HG03521 (cell line): ENCODE results near the gene SLC39A11.
"Not testable (repeated sequence)": the region's sequence is repeated elsewhere in the genome, so short reads cannot be mapped to it uniquely, and the experiment has no call there.

ENCODE experiments used
- ATAC-seq: cut with Tn5 transposase; IDR thresholded peaks from one replicate; pipeline ENCODE4 v1.9.1; 2021; ENCODE audit warnings: mild to moderate bottlenecking, moderate library complexity; ENCODE audit not compliant: unreplicated experiment

SLC39A11 gene

DNA sequence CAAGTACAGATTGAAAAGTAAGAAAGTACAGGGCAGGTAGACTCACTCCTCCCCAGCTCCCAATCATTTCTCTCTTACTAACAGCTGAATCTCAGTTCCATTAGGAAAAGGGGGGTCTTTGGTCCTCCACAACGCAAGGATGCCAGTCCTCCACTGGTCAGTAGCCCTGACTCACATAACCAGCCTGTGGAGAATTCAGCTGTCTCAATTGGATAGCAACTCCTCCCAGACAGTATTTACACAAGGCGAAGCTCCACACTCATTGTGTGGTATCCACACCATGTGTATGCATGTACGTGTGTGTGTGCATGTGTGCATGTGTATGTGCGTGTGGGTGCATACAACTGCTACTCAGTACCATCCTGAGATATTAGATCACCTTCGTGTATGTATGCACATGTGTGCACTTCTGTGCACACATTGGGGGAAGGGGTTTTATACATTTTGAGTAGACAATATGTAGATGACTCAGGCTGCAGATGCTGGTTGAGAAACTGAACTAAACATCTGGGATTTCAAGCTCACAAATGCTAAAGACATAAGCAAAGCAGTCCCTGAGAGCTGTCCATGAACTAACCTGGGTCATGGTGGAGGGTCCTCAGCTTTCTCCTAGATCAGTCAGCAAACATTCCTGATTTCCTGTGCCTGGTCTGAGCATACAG is 240.1 kb downstream of the SLC39A11 start:
- ATAC-seq, result no peak

GRCh38 chr17:72850410-72851118 is 241.9 kb downstream of the SLC39A11 start:
- no peak for ATAC-seq

DNA sequence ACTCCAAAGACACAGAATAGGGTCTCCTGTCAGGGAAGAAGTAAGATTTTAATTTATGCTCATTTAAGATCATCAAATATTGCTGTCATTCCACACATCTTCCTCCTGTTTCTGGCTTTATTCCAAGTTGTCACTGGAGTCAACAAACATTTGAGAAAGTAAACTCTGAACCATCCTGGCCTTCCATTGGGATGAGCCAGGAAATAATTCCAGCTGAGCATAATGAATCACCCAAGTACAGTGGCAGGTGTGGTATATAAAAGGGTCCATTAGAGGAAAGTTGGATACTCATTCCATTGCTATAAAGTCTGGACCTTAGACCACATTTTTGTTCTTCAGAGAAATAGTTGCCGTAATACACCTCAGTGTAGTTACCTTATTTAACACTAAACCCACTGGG is 246.1 kb downstream of the SLC39A11 start:
- ATAC-seq, result no peak

- no peak for ATAC-seq
Observed at GRCh38 chr17:72843591-72843990, 248.9 kb downstream of the SLC39A11 start.

DNA sequence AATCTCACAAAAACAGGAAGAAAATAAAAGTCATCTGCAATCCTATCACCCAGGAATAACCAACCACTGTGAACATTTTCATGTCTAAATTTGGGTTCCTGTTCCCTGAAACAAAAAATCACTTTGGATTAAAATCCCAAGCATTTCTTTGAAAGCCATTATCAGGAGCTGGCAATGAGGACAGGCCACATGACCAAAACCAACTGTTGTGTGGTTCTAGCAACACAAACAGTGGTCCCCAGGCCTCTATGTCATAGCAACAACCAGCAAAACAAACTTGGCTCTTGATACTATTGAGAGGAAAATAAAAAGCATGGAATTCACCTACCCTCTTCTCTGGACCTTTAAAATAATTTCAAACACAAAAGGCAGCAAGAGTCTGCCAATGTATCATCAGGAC is 252.5 kb downstream of the SLC39A11 start:
- ATAC-seq, result no peak

DNA sequence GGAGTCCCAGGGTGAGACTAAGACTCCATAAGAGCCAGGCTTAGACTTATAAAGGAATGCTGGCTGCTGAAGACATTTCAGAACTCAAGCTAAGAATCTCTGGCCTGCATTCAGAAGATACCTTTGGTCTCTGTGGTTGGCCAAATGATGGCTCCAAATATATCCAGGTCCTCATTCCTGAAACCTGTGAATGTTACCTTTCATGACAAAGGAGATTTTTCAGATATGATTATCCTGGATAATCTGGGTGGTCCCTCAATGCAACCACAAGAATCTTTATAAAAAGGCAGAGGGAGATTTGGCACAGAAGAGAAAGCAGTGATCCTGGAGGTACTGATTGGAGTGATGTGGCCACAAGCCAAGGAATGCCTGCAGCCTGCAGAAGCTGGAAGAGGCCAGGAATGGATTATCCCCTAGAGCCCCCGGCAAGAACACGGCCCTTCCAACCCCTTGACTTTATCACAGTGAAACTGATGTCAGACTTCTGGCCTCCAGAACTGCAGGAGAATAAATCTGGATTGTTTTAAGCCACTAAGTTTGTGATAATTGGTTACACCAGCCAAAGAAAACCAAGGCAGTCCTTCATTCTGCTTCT is 253.3 kb downstream of the SLC39A11 start:
- no peak for ATAC-seq

DNA sequence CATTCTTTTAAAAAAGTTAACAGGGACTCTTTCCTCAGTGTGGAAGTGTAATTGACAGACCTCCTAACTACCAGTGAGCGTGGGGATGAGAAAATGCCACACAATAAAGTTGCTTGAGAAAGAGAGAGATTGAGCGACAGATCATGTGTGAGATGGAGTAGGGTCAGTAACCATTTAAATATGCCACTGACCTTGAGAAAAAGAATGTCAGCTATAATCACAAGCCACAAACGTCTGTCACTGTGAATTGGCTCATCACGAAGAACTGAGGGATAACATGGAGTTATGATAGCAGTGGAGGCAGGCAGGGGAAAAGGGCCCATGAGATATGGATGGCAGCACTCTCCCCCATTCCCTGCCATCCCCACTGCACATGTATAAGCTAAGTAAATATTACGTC is 253.9 kb downstream of the SLC39A11 start:
- ATAC-seq, result no peak

DNA sequence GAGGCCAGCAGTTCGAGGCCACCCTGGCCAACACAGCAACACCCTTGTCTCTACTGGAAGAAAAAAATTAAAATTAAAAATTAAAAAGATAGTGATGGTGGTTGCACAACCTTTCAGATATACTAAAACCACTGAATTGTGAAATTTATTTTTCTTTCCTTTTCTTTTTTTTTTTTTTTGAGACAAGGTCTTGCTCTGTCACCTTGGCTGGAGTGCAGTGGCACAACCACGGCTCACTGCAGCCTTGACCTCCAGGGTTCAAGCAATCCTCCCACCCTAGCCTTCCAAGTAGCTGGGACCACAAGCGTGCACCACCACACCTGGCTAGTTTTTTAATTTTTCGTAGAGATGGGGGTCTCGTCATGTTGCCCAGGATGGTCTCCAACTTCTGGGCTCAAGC is 254.4 kb downstream of the SLC39A11 start:
- no peak for ATAC-seq

GRCh38 chr17:72837335-72837734 is 255.2 kb downstream of the SLC39A11 start:
- ATAC-seq, result no peak

DNA sequence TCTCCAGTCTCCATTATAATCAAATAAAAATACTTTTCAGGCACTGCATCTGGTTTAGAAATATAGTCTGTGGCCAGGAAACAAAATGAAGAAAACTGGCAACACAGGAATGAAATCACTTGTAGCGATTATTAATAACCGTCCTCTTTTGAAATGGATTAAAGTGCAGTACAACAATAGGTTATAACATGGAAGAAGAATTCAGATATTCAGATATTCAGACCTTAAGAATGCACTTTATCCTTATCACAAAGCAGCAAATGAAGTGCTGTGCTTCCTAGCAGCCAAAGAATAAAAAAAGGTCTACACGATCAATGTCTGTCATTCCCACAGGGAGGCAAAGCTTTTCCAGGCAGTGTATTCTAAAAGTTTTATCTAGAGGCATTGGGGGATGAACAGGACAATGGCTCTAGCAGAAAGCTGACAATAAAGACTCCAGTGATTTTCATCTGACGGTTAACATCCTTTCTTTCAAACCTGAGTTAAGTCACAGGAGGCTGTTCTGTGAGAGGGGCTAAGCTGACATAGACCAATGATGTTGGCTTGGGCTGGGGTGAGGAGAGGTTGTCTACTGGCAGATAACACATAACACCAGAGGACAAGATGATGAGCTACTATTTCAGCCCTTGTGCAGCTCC is 259.2 kb downstream of the SLC39A11 start:
- no peak for ATAC-seq

GRCh38 chr17:72832306-72832705 is 260.2 kb downstream of the SLC39A11 start:
- no peak for ATAC-seq

DNA sequence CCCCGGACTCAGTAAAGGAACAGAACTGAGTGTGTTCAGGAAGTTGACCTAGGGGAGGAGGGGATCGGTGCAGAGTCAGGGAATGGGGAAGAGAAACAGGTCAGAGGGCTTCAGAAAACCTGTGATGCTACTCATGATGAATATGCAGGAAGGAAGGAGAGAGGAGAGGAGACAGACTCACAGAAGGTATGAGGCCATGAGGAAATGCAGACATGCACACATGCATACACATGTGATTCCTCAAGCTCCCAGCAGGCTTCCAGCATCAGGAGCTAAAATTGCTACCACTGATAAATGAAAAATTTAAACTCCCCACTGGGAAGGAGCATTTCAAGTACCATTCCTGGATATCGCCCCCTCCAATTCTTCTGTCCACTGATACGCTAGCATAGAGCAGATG is 262.6 kb downstream of the SLC39A11 start:
- no peak for ATAC-seq

DNA sequence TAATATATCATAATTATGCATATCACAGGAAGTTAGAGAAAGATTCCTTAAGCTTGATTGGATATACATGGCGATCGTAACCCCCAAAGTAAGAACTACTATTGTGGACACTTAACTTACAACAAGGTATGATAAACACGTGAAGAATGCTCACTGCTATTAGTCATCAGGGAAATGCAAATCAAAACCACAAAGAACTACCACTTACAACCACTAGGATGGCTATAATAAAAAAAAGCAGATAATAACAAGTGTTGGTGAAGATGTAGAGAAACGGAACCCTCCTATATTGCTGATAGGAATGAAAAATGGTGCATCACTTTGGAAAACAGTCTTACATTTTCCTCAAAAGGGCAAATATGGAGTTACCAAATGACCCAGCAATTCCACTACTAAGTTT is 265.9 kb downstream of the SLC39A11 start:
- ATAC-seq, result no peak

GRCh38 chr17:72826059-72826458 is 266.4 kb downstream of the SLC39A11 start:
- not testable (repeated sequence) for ATAC-seq

GRCh38 chr17:72825218-72825617 is 267.3 kb downstream of the SLC39A11 start:
- no peak for ATAC-seq

GRCh38 chr17:72824267-72824666 is 268.2 kb downstream of the SLC39A11 start:
- ATAC-seq, result not testable (repeated sequence)

- ATAC-seq, result no peak
Observed at GRCh38 chr17:72822358-72823023, 270.0 kb downstream of the SLC39A11 start.

GRCh38 chr17:72816406-72816805 is 276.1 kb downstream of the SLC39A11 start:
- no peak for ATAC-seq

GRCh38 chr17:72813481-72813880 is 279.0 kb downstream of the SLC39A11 start:
- no peak for ATAC-seq

DNA sequence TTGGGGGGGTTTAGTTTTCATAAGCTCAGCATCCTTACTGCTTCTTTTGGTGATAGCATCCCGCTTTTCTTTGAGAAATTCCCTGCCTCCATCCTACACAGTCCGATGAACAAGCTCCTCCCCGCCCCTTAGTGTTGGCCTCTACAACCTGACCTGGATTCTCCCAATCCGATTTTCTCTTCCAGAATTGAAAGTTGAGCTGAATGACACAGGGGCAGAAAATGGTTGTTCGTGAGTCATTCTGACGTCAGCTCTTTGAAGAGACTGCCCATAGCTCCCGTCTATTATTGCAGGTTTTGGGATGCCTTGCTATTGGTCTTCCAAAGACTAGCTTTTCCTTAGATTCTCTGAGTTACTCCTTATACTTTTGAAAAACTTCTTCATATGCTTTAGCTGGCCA is 279.7 kb downstream of the SLC39A11 start:
- no peak for ATAC-seq

DNA sequence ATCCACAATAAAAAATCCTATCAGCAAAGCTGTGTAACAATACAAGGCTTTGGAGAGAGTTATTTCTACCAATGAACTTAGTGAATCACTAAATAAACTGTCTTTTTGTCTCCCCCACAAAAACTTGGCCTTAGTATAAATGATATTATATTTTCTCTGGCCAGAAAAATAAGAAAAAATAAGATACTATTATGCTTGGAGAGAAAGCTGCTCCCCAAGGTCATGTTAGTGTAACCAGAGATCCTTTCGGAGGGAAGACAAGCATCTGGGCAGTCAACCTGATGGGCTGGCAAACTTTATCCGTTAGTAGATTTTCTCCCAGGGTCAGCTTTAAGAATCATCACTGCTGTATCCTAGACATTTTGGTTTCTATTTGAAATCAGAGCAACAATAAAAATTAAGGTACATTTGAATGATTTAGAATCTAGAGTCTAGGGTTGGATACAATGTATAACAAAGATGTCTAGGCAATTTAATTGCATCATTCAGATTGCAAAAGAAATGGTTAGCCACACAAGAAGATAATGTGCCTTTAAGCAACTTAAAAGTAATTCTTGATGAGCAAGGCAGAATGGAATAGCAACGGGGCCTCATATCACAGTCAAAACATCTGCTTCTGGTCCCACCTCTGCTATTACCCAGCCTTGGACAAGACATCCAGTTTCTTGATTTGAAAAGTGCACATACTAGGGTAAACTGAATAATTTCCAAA is 280.4 kb downstream of the SLC39A11 start:
- no peak for ATAC-seq
